ENCODE data around the gene UFC1.

UFC1 gene

DNA sequence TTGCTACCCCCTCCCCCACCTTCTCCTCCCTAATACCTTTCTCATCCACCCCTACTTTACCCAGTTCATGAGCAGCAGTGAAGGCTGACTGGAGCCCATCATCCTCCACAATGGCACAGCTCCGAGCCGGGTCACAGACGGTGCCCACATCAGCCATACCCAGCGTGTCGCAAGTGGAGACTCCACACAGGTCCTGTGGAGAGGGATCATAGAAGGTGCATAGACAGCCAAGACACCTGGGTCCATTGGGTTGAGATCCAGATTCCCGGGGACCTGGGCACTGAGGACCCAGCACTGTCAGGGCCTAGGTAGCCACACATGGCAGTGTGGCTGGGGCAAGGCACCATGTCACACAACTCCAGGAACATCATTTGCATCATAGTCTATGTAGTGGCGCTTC lies 42.3 kb downstream of the UFC1 start:
- DNase-seq: no peak

DNA sequence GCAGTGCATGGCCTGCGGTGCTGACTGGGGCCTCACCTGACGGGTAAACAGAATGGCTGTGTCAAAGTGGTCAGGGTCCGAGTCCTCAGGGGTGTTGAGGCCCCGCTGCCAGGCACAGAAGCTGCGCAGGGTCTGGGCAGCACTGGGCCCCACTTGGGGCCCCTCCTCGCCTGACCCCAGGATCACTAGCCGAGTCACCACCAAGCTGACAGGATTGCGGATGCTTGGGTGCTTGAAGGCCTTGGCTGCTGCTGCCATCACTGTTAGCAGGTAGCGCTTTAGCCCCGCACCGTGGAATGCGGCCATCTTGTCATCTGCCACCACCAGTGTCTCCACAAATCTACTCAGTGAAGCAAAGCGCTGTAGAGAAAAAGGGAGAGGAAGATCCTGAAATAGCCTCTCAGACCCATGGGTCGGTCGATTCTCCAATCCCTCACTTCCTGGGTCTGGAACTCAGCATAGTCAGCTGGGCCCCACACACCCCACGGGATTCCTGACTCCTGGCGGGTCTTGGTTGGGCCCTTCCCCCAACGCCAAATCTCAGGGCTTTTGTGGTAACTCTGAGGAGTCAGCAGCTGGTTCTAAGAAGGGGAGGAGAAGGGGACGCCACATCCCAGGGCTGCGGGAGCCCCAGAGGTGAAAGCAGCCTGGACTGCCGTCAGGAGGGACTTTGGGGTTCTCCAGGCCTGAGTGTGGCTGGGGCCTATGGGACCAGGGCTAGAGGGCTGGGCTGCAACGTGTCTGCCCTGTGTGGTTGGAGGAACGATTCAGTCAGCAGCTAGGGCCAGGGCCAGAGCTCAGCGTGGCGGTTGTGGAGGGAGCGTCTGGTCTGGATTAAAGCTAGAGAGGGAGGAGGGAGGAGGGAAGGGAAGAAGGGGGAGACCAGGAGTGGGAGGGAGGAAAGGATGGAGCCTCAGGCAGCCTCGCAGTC lies 43.0 kb downstream of the UFC1 start:
- no peak for DNase-seq

DNA sequence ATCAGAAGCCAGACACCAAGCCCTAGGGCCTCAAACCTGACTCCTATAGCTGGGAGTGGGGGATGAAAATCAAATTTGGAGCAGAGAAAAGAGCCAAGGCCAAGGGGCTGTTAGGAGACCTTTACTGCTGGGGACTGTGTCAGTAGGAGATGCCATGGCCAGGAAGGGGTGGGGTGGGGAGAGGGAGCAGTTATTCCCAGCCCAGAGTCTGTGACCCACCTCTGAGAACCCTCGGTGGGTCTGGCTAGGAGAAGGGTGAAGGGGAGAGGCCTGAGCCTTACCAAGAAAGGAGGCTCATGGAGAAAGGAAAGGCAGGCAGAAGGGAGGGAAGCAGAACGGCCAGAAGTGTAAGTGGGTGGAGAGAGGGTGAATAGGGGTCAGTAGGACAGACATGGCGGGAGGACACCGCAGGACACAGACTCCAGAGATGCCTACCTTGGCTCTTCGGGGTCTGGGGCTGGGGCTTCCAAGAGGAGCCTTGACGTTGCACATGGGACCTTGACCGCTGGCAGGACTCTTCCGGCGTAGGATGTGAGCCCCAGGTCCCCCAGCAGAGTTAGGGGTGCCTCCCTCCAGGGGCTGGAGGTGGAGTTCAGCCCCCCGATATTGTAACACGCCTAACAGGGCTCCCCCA lies 43.9 kb downstream of the UFC1 start:
- no peak for DNase-seq

DNA sequence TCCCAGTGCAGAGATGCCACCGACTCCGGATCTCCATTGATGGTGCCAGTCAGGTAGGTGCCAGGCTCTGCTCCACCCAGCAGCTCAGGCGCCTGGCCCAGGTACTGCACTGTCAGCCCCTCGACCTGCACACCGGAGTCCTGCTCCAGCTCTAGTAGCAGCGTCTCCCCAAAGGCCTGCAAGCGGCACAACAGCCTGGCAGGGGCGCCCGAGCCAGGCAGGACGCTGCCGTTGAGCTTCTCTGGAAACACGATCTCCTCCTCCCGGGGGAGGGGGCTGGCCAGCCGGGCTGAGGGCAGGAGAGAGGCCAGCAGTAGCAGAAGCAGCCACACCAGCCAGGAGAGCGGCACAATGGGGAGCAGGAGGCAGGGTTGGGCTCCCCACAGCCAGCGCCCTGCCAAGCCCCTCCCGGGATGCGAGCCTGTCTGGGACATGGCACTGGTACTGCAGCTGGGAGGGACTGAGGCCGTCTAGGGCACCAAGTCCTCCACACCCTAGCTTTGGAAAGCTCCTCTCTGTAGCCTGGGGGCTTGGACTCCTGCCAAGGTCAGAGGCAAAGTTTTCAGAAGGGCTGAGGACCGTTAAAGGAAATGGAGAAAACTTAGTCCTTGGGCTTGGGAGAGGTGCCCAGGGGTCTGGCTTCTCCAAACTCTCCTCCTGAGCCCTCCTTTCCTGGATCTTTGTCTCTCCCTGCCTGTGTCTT lies 44.6 kb downstream of the UFC1 start:
- DNase-seq: no peak

DNA sequence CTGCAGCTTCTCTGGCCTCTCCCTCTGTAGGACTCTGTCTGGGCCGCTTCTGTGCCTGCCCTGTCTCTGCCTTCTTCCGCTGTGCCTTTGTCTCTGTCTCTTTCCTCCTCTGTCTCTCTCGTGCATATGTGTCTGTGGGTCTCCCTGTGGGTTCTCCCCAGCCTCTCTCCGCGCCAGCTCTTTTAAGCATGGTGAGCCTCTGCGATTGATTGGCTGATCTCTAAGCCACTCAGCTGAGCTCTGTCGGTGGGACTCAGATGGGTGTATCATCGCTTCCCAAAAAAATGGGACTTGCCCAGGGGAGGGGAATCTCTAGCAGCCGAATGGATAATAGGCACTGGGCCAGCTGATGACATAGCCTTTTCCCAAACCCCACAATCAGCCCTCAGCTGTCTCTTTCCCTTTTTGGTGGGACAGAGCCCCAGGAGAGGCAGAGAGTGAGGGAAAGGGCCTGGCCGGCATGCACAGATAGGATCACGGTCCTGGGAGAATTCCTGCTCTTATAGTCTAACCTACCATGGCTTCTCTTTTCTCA lies 45.2 kb downstream of the UFC1 start, which contains the start of gene ADAMTS4:
TSS of gene ADAMTS4 (minus strand) at position 158 of the 535 bp plus-strand sequence. CDS start 427 bp downstream, outside the sequence.
- DNase-seq: no peak

DNA sequence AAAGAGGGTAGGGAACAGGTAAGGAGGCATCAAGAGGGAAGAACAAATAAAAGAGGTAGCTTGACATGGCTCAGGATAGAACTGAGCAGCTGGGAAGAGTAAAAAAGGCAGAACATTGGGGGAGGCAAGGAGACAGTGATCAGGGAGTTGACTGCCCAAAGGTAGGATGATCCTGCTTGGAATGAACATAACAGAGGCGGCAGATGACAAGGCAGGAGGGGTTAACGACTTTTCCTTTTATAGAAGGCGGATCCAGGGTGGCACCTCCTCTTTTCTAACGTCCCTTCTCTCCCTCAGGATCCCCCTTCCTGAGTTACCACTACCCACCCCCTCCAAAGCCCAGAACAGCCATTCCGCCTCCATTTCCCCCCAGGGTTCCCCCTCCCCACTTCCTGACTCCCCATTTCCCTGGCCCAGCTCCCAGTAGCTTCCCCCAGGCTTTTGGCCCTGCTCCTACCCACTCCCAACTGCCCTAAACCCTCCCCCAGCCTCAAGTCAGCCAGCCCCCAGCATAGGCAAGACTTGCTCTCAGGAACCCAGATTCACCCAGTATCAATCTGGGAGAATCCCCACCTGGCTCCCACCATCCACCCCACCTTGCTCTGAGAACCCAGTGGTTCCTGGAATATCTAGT lies 45.8 kb downstream of the UFC1 start:
- no peak for DNase-seq

DNA sequence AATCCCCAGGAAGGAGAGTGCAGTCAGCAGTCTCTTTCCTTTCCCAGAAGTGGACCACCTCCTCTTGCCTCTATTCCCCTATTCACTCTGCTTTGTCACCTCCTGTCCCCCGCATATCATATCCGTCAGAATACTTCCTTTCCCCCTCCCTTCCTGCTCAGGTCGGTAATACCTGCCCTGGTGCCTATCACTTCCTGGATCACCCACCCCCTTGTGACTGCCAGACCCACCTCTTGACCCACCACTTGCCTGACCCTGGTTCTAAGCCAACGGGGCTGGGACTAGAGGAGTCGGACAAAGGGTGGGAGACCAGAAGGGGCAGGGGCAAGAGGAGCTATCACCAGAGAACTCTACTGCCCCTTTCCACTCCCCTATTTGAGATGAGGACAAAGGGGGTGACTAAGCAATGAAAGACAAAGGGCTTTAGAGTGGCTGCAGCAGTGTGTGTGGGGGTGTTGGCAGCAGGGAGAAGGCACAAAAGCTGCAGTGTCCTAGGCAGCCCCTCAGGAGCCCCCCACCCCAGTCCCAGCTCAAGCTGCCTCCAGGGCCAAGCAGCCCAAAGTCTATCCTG lies 46.7 kb downstream of the UFC1 start:
- DNase-seq: peak in 1 of 5 donors; percentile 45

DNA sequence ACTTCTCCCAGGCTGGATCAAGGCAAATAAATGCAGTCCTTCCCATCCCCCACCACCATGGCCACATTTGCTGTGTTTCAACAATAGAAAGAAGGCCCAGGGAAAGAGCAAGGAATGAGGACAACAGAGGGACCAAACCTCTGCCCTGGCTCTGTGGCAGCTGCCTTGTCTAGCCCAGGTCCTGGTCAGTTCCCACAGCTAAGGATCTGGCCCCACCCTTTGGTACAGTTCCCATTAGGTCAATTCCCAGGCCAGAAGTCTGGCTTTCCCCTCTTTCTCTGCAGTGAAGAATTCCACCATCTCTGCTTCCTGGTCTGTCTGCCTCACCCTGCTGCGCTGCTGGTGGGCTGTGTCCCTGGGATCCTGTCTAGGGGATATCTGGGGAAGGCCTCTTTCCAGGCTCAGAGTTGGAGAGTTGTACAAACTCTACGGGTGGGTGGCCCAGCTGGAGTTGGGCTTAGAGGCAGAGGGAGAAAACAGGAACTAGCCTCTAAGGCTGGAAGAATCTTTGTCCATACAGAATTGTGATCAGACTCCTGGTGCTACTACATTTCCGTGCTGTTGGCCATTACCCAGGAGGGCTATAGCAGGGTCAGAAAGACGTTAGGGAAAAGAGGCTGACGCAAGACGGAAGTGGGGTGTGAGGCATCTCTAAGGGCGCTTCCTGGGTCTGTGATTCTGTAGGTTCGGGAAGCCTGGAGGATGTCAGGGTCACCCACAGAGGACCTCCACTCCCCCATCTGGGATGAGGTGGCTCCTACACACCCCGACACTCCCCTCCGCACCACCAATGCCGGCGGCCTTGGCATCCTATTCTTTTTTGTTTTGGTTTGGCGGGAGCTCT lies 47.4 kb downstream of the UFC1 start:
- DNase-seq: no peak

DNA sequence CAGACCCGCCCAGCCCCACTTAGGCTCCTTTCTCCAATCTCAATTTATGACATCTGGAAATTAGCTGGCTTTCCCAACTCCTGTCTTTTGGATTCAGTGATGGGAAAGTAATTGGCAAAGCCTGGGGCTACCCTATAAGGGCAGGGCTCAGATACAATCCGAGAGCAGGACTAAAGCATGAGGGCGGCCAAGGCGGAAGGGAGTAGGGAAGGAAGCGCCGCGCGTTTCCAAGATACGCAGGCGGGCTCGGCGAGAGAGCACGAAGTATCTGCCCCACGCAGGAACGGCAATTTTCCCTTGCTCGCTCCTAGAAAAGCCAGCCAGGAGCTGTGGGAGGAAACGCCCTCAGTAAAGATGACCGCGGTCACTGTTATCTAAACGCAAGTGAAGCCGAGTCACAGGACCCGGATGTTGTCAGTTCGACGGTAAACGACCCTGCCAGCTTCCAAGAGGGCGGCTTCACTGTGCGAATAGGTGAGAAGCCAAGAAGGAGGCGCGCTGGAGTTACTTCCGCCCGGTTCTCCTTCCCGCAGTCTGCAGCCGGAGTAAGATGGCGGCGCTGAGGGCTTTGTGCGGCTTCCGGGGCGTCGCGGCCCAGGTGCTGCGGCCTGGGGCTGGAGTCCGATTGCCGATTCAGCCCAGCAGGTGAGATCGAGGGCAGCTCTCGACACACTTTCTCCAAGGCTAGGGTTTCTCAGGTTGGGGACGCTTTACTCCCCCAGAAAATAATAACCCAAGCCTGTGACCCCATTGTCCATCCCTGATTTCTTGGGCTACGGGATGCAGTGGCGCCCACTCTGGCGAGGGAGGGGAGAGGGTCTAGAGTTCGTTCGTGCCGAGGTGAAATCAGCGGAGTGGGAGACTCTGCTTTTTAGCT lies 48.3 kb downstream of the UFC1 start, which contains the start of gene NDUFS2:
TSS of gene NDUFS2 (plus strand) at position 532 of the 877 bp plus-strand sequence. CDS start at position 551, 19 bp downstream.
- peak; percentile 90 to 98 (median 95) for DNase-seq

DNA sequence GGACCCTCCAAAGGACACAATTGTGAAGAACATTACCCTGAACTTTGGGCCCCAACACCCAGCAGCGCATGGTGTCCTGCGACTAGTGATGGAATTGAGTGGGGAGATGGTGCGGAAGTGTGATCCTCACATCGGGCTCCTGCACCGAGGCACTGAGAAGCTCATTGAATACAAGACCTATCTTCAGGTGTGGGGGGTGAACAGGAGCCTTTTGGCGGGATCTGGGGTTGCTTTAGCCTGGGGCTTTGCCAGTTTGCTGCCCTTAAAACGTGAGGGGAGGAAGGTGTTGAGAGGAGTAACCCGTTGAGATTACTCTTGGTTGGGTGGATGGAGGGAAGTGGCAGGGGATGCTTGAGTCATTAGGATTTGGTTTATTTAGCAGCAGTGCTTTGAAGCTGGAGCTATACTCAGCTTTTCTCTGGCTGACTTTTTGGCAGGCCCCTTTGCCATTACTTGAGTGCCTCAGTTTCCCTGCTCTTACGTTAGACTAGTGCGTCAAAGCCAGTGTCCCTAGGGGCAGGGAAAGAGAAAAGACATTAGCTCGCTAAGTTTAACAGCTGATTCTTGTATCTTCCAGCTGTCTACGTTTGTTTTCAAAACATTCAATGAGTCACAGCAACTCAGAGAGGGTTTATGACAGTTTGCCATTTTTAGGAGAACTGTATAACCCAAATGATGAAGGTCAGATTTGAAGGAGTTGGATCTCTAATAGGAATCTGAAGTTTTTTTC lies 52.8 kb downstream of the UFC1 start:
- DNase-seq: no peak

DNA sequence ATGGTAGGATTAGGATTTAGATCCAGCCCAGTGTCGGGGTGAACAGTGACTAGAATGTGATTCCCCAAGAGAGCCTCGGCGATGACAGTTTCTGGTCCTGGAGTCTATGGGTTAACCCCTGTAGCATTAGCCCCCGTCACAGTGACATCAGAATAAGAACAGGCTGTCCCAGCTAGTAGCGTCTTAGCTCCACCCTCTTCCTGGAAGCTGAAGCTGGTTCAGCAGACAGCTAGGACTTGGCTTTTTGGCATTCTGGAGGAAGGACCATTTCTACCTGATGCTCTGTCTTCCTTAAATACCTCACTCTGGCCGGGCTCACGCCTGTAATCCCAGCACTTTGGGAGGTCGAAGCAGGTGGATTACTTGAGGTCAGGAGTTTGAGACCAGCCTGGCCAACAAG lies 53.4 kb downstream of the UFC1 start:
- DNase-seq: no peak
